Suprapubic skin (tissue), 4 donors: ENCODE results near the gene MDGA2. TPM values are rescaled to one million over a fixed set of nuclear protein-coding genes. Genes with fewer than 3 reads are reported as not detected.

Source experiments
- DNase-seq, 2 donors: peaks; one replicate each; pipeline ENCODE4 v3.0.0-alpha.2; 2019; ENCODE audit warnings: low spot score in 2 of 2
- H3K27ac ChIP-seq: fragments of 200-600 bp; sonication (generic); one replicate; pipeline ENCODE4 v1.5.1; 2019
- H3K27me3 ChIP-seq: fragments of 200-600 bp; sonication (generic); one replicate; pipeline ENCODE4 v1.5.1; 2019
- H3K36me3 ChIP-seq: fragments of 200-600 bp; sonication (generic); one replicate; pipeline ENCODE4 v1.5.1; 2019
- H3K4me1 ChIP-seq: fragments of 200-600 bp; sonication (generic); one replicate; pipeline ENCODE4 v1.5.1; 2019
- H3K4me3 ChIP-seq: fragments of 200-600 bp; sonication (generic); one replicate; pipeline ENCODE4 v1.5.1; 2019; ENCODE audit warnings: mild to moderate bottlenecking
- H3K9me3 ChIP-seq: fragments of 200-600 bp; sonication (generic); one replicate; pipeline ENCODE4 v1.5.1; 2019
- CTCF ChIP-seq, 2 donors: fragments of 200-600 bp in 1 of 2; fragments of 450-650 bp in 1 of 2; sonication (generic) in 1 of 2; IDR thresholded peaks; one replicate each; pipeline ENCODE4 v1.5.1; 2016 to 2019; ENCODE audit warnings: antibody characterized with exemption in 2 of 2, mild to moderate bottlenecking in 1 of 2, moderate library complexity in 1 of 2
- EP300 ChIP-seq: sonication (generic); formaldehyde crosslinking; IDR thresholded peaks from one replicate; pipeline ENCODE4 v1.6.1; 2017; ENCODE audit warnings: antibody characterized with exemption
- POLR2A ChIP-seq, 2 donors: fragments of 450-650 bp; IDR thresholded peaks; one replicate each; pipeline ENCODE4 v1.6.1; 2017; ENCODE audit warnings: antibody characterized with exemption in 2 of 2, mild to moderate bottlenecking in 2 of 2, moderate library complexity in 2 of 2
- POLR2AphosphoS5 ChIP-seq, 3 donors: sonication (generic); formaldehyde crosslinking; IDR thresholded peaks; one replicate each; pipeline ENCODE4 v1.6.1; 2017; ENCODE audit warnings: antibody characterized with exemption in 3 of 3
- WGBS: methylation state at CpG from one replicate; pipeline ENCODE4 v1.1.5; 2018; 5-methylcytosine and 5-hydroxymethylcytosine counted together
- total RNA-seq, 4 donors: library from RNA; depleted of rRNA; stranded (reverse); fragments of >200 nt; gene quantifications; one replicate each; pipeline ENCODE4 v1.1.0, GENCODE V29; 2016

The MDGA2 gene
- total RNA-seq, 4 donors from 2014 or later = 0.16 to 1.5 (median 0.99) TPM; not detected in 1

DNA sequence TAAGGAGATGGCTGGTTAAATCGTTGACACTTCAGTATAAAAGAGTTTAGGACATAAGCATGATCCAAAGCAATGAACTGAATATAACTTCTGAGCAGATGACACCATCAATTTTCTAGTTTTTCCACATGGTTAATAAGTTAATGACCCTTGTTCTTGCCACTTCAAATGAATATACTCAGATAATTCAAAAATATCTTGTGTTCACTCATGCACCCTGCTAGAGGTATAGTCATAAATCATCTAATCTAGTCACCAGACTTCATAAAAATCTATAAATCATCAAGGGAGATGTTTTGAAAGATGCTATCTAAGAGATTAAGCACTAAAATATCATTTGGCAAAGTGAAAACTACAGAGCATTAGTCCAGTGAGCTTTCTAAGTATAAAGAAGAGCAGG is 131.9 kb downstream of the MDGA2 start:
- H3K36me3 ChIP-seq = no peaks in the 10 kb centered on the region
- WGBS = 71% methylated on average over 1 of the region's 1 CpG
- no peak overlapping the region for H3K4me3 ChIP-seq
- no peak for TF ChIP-seq EP300
- no peak for TF ChIP-seq POLR2AphosphoS5 (IDR thresholded peaks at IDR 0.05)
- H3K27me3 ChIP-seq = no peaks in the 10 kb centered on the region
- H3K4me1 ChIP-seq = no peaks in the 10 kb centered on the region
- no peak for DNase-seq
- H3K9me3 ChIP-seq = no peaks in the 10 kb centered on the region
- H3K27ac ChIP-seq = no peak overlapping the region

GRCh38 chr14:47541662-47542061 is 133.7 kb downstream of the MDGA2 start:
- 67% methylated on average over 4 of the region's 4 CpGs for WGBS
- Histone ChIP-seq H3K4me1 (no peaks in the 10 kb centered on the region), H3K36me3 (no peaks in the 10 kb centered on the region), H3K27me3 (no peaks in the 10 kb centered on the region), H3K27ac (no peak overlapping the region), H3K9me3 (no peaks in the 10 kb centered on the region), H3K4me3 (no peak overlapping the region)
- no peak for TF ChIP-seq CTCF (IDR thresholded peaks at IDR 0.05)
- no peak for TF ChIP-seq POLR2A (IDR thresholded peaks at IDR 0.05)
- TF ChIP-seq POLR2AphosphoS5 (IDR thresholded peaks at IDR 0.05) = no peak
- no peak for TF ChIP-seq EP300
- no peak for DNase-seq

DNA sequence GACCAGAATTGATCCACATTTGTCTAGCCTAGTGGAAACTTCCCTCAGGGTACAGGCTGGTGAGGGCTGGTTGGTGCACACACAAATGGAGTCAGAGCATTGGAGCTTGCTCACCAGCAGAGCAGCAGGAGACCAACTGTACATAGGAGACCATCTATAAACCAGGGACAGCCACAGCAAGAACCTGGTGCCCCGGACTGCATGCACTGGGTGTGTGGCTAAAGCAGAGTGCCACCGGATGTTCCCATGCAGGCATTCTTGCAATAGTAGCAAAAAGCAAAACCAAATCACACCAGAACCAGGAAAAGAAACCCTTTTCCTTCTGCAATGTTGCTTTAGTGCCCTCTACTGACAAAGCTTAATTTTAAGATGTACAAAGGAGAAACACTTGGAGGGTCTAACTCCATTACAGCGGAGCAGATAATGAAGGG is 136.4 kb downstream of the MDGA2 start:
- Histone ChIP-seq H3K9me3 (no peaks in the 10 kb centered on the region), H3K4me3 (no peak overlapping the region), H3K36me3 (no peaks in the 10 kb centered on the region), H3K27me3 (no peaks in the 10 kb centered on the region), H3K4me1 (no peaks in the 10 kb centered on the region), H3K27ac (no peak overlapping the region)
- no peak for TF ChIP-seq POLR2A (IDR thresholded peaks at IDR 0.05)
- no peak for TF ChIP-seq EP300
- no peak for TF ChIP-seq POLR2AphosphoS5 (IDR thresholded peaks at IDR 0.05)
- no peak for TF ChIP-seq CTCF (IDR thresholded peaks at IDR 0.05)
- DNase-seq = no peak
- 35% methylated on average over 3 of the region's 3 CpGs for WGBS

GRCh38 chr14:47536341-47536740 is 139.1 kb downstream of the MDGA2 start:
- H3K36me3 ChIP-seq = no peaks in the 10 kb centered on the region
- WGBS = 67% methylated on average over 2 of the region's 2 CpGs
- DNase-seq = no peak
- H3K9me3 ChIP-seq = no peaks in the 10 kb centered on the region
- TF ChIP-seq POLR2AphosphoS5 (IDR thresholded peaks at IDR 0.05) = no peak
- TF ChIP-seq EP300 = no peak
- no peak overlapping the region for H3K27ac ChIP-seq
- H3K4me1 ChIP-seq = no peaks in the 10 kb centered on the region
- no peaks in the 10 kb centered on the region for H3K27me3 ChIP-seq
- no peak overlapping the region for H3K4me3 ChIP-seq

- H3K36me3 ChIP-seq = no peaks in the 10 kb centered on the region
- 56% methylated on average over 3 of the region's 3 CpGs for WGBS
- no peaks in the 10 kb centered on the region for H3K4me1 ChIP-seq
- H3K27me3 ChIP-seq = no peaks in the 10 kb centered on the region
- no peak overlapping the region for H3K4me3 ChIP-seq
- no peak for TF ChIP-seq POLR2AphosphoS5 (IDR thresholded peaks at IDR 0.05)
- H3K27ac ChIP-seq = no peak overlapping the region
- H3K9me3 ChIP-seq = peaks cover 4% of the 10 kb centered on the region
- DNase-seq = no peak
These were observed 148.7 kb downstream of the MDGA2 start for GRCh38 chr14:47526591-47527244.

DNA sequence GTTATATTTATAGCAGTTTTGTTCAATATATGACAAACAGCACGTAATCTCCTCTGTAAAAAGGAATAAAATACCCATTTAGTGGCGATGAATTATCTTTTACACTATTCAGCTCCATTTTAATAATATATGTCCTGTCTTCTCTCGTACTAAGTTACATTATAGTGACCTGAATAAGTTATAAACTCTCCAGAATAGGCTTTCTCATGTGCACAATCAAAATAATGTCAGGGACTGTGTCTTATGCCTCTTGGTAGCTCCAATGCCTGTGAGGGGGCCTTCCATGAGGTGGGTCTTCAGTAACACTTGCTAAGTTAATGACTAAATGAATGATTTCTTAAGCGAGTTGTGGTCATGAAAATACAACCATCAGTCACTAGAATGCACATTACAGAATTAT is 150.9 kb downstream of the MDGA2 start:
- no peaks in the 10 kb centered on the region for H3K36me3 ChIP-seq
- 81% methylated on average over 4 of the region's 4 CpGs for whole genome bisulfite sequencing
- no peak for DNase-seq
- no peaks in the 10 kb centered on the region for H3K27me3 ChIP-seq
- H3K4me1 ChIP-seq = no peaks in the 10 kb centered on the region
- H3K9me3 ChIP-seq = no peaks in the 10 kb centered on the region
- H3K4me3 ChIP-seq = no peak overlapping the region
- H3K27ac ChIP-seq = no peak overlapping the region
- TF ChIP-seq POLR2A (IDR thresholded peaks at IDR 0.05) = no peak
- no peak for TF ChIP-seq POLR2AphosphoS5 (IDR thresholded peaks at IDR 0.05)
- no peak for TF ChIP-seq EP300
- no peak for TF ChIP-seq CTCF (IDR thresholded peaks at IDR 0.05)

GRCh38 chr14:47520382-47520781 is 155.0 kb downstream of the MDGA2 start:
- Histone ChIP-seq H3K36me3 (no peaks in the 10 kb centered on the region), H3K4me1 (no peaks in the 10 kb centered on the region), H3K27me3 (no peaks in the 10 kb centered on the region), H3K27ac (no peak overlapping the region), H3K4me3 (no peak overlapping the region), H3K9me3 (no peaks in the 10 kb centered on the region)
- no peak for TF ChIP-seq CTCF (IDR thresholded peaks at IDR 0.05)
- no peak for TF ChIP-seq POLR2AphosphoS5 (IDR thresholded peaks at IDR 0.05)
- TF ChIP-seq EP300 = no peak
- no peak for TF ChIP-seq POLR2A (IDR thresholded peaks at IDR 0.05)
- no peak for DNase-seq
- 80% methylated on average over 3 of the region's 3 CpGs for WGBS
